ENCODE data around the gene EMILIN2.
"Not testable (repeated sequence)": the region's sequence is repeated elsewhere in the genome, so short reads cannot be mapped to it uniquely, and the experiment has no call there.

Gene EMILIN2

DNA sequence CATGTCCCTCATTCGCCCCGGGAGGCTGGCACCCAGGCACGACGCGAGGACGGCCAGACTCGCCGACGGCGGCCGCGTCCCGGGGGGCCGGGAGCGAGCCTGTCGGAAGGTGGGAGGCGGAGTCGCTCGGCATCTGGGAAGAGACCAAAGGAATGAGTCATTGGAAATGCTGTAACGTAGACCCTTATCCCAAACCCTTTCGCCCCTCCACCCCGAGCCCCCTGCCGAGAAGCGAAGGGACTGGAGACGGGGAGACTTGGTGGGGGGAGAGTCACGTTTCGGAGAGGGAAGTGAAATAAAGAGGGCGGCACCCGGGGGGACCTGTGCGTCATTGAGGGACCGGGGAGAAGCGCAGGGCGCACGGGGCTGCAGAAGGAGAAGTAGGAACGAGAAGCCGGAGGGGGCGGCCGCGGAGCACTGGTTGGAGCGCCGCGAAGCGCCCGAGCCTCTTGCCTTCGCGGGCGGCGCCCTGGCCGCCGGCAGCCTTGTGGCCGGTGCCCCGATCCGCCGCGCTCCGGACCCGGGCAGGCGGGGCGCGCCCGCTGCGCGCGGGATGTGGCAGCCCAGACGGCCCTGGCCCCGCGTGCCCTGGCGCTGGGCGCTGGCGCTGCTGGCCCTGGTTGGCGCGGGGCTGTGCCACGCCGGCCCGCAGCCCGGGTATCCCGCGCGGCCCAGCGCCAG lies at the start of gene EMILIN2:
EMILIN2 (plus strand) TSS at position 371 of the 681 bp plus-strand sequence; CDS start at position 554, 183 bp downstream.
- DNase-seq, result no peak

DNA sequence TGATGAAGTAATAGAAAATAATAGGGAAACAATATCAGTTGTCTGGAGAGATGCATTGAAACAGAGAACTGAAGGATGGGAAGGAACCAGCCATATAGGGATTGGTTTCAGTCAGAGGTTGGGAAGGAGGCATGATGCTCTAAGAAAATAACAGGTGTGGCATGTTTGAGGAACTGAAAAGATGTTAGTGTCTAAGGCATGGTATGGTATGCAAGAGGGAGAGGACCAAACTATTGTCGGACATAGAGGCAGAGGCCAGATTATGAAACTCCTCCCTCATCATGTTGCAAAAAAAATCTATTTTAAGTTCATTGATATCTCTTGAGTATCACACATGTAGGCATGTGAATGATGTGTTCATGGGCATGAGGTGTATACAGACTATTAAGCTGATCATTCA lies 48.9 kb upstream of the EMILIN2 start:
- no peak for DNase-seq

DNA sequence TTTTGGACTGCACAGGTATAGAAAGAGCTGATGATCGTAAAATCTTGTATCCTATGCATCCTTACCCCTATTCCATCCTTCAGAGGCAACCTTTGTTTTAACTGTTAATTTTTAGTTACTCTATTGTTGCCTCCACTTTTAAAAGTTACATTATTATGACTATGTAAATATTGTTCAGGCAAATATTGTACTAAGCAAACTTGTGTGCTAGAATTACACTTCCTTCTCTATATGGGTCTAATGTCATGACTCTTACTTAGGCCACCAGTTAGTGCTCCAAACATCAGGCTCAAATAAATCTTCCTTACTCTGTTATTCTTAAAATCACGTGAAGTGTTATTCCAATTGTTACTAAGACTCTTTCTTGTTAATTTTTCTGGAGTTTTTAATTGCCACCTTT lies 47.4 kb upstream of the EMILIN2 start:
- DNase-seq, result no peak

DNA sequence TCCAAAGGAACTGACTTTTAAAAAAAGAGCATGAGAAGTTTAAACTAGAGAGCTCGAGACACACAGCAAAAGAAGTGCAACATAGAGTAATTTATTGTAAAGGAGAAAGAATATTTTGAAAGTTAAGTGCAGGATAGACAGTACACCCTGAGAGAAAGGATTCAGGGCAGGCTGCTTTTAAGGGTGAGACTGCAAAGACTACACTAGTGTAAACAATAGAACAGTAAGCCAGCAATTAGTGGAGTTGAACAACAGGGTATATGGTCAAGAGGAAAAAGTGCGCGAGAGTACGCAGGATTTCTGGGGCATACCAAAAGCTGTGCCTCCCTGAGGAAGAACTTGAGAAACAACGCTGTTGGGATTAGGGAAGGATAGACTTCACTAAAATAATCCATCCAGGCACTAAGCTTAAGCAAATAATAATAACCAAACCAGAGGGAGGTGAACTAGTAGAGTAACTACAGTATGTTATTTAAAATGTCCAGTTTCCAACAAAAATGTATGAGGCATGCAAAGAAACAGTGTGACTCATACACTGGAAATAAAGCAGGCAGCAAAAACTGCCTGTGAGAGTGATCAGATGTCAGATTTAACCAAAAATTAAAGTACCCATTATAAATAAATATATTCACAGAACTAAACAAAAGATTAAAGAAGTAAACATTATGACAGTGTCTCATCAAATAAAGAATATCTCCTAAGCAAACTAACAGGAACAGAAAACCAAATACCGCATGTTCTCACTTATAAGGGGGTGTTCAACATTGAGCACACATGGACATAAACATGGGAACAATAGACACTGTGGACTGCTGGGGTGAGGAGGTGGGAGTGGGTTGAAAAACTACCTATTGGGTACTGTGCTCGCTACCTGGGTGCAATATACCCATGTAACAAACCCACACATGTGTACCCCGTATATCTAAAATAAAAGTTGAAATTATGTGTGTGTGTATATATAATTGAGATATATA lies 40.5 kb upstream of the EMILIN2 start:
- DNase-seq, result peak; percentile 48

DNA sequence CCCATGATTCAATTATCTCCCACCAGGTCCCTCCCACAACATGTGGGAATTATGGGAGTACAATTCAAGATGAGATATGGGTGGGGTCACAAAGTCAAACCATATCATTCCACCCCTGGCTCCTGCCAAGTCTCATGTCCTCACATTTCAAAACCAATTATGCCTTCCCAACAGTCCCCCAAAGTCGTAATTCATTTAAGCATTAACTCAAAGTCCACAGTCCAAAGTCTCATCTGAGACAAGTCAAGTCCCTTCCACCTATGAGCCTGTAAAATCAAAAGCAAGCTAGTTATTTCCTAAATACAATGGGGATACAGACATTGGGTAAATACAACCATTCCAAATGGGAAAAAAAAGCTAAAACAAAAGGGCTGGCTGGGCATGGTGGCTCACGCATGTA lies 38.2 kb upstream of the EMILIN2 start:
- not testable (repeated sequence) for DNase-seq

DNA sequence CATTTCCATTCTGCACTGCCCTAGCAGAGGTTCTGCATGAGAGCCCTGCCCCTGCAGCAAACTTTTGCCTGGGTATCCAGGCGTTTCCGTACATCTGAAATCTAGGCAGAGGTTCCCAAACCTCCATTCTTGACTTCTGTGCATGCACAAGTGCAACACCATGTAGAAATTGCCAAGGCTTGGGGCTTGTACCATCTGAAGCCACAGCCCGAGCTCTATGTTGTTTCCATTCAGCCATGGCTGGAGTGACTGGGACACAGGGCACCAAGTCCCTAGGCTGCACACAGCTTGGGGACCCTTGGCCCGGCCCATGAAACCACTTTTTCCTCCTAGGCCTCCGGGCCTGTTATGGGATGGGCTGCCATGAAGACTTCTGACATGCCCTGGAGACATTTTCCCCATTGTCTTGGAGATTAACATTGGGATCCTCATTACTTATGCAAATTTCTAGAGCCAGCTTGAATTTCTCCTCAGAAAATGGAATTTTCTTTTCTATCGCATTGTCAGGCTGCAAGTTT lies 37.1 kb upstream of the EMILIN2 start:
- DNase-seq, result not testable (repeated sequence)

DNA sequence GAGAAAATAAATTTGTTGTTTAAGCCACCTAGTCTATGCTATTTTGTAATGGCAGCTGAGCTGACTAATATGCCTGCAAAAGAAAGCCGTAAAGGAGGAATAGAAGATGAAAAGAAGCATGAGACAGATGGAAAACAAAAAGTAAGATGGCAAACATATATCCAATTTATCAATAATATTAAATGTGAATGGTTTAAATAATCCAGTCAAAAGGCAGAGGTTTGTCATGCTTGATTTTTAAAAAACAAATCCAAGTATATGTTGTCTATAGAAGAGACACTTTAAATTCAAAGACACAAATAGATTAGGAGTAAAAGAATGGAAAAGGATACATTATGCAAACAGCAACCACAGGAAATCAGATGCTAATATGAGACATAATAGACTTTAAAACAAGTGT lies 35.4 kb upstream of the EMILIN2 start:
- no peak for DNase-seq

DNA sequence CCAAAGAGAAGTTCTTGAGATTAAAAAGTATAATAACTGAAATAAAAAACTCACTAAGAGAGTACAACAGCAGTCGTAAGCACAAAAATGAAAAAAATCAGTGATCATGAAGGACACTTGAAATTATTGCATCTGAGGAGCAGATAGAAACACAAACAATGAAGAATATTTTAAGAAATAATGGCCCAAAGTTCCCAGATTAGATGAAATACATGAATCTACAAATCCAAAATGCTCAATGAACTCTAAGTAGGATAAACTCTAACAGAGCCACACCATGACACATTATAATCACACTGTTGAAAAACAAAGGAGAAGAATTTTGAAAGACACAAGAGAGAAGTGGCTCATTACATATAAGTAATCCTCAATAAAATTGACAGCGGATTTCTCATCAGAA lies 31.9 kb upstream of the EMILIN2 start:
- DNase-seq, result no peak

DNA sequence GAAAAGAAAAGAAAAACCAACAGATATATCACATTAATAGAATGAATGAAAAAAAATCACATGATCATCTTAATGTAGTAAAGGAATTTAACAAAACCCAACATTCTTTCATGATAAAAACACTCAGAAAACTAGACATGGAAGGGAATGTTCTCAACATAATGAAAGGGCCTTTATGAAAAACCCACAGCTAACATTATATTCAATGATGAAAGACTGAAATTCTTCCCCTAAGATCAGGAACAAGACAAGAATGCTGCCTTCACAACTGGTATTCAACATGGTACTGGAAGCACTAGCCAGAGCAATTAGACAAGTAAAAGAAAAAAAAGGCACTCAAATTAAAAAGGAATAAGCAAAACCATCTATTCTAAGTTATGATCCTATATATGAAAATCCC lies 28.5 kb upstream of the EMILIN2 start:
- no peak for DNase-seq

DNA sequence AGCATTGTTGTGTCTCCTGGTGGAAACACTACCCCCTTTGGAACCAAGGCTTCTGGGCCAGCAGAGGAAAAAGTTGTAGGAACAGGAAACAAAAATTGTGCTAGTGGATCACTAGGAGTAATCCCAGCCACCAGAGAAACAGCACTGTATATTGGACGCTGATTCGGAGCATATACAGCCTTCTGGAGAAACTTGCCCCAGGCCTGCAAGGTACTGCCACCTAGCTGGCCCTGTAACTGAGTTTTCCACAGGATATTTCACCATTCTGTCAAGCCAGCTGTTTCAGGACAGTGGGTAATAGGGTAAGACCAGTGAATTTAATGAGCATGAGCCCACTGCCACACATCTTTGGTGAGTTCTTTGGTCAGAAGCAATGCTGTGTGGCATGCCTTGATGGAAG lies 25.1 kb upstream of the EMILIN2 start:
- DNase-seq, result no peak

DNA sequence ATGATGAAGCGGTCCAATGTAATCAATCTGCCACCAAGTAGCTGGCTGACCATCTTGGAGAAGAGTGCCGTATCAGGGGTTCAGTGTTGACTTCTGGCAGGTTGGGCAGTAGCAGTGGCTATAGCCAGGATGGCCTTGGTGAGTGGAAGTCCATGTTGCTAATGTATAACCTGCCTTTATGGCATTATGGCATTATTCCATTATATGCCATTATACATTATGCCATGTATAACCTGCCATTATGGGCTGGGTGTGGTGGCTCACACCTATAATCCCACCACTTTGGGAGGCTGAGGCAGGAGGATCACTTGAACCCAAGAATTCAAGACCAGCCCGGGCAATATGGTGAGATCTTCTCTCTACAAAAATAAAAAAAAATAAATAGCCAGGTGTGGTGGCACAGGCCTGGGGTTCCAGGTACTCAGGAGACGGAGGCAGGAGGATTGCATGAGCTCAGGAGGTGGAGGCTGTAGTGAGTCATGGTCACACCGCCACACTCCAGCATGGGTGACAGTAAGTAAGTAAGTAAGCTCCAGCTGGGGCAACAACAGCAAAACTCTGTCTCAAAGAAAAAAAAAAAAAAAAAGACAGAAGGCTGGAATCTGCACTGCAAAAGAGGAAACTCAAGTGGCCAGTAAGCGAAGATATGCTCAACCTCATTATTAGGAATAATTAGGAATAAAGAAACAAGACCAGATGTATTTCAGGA lies 24.4 kb upstream of the EMILIN2 start:
- DNase-seq, result no peak

DNA sequence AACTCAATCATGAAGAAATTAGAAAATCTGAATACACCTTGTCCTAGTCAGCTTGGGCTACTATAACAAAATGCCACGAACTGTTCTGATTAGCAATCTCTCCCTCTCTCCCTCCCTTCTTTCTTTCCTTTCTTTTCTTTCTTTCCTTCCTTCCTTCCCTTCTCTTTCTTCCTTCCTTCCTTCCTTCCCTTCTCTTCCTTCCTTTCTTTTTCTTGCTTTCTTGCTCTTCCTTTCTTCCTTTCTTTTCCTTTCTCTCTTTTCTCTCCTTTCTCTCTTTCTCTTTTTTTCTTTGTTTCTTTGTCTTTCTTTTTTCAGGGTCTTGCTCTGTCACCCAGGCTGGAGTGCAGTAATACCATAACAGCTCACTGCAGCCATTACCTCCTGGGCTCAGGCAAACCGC lies 23.6 kb upstream of the EMILIN2 start:
- no peak for DNase-seq

DNA sequence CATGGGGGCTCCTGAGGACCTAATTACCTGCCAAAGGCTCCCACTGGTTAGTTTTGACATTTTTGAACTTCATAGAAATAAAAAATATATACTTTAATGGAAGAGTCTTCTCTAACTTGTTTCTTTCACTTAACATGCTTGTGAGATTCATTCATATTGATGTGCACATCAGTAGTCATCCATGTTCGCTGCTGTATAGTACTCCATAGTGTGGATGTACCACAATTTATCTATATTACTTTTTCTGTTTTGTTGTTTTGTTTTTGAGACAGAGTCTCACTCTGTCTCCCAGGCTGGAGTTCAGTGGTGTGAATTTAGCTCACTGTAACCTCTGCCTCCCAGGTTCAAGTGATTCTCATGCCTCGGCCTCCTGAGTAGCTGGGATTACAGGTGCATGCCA lies 22.8 kb upstream of the EMILIN2 start:
- no peak for DNase-seq

DNA sequence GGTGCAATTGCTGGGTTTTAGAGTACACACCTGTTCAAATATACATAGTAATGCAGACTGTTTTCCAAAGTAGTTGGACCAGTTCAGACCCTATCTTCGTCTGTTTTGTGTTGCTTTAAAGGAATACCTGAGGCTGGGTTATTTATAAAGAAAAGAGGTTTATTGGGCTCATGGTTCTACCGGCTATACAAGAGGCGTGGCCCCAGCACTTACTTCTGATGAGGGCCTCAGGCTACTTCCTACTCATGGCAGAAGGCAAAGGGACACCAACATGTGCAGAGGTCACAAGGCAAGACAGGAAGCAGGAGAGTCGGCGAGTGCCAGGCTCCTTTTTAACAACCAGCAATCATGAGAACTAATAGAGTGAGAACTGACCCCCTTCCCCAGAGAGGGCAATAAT lies 21.9 kb upstream of the EMILIN2 start:
- DNase-seq, result no peak

DNA sequence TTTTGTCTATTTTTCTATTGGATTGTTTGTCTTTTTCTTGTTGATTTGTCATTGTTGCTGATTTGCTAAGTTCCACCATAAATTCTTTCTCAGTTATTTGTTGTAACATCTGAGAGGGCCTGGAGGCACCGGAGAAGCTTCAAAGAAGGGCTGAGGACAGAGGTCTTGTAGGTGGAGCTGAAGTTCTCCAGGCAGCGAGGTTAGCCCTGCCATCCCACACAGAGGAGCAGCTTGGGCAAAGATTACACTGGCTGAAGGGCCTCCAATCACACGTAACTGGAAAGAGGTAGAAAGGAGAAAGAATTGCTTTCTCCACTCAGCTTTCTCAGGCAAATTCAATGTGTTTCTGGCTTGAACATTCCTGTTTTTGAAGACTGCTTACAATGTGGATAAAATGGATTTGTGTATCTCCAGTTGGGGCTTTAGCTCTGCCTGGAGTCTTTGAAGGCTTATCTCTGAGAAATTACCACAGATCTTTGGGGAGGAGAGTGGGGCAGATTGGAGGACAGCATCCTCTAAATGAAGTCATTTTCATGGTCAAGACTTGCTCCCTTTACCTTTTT lies 21.1 kb upstream of the EMILIN2 start:
- no peak for DNase-seq

DNA sequence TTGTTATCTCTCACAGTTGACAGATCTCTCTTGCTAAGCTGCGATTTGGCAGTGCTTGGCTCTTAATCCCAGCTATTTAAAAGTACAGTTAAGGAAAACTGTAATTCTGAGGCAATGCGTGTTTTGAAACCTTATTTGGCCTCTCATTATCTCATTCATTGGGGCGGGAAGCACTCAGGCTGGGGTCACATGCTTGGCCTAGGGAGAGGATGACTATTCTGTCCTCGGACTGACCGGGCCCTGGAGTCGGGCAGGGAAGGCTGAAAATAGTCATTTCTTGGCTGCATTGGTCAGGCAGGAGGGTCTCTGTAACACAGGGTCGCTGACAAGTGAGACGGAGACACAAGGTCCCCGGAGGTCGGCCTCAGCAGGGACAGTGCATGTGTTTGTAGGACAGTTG lies 20.2 kb upstream of the EMILIN2 start:
- DNase-seq, result peak; percentile 37

DNA sequence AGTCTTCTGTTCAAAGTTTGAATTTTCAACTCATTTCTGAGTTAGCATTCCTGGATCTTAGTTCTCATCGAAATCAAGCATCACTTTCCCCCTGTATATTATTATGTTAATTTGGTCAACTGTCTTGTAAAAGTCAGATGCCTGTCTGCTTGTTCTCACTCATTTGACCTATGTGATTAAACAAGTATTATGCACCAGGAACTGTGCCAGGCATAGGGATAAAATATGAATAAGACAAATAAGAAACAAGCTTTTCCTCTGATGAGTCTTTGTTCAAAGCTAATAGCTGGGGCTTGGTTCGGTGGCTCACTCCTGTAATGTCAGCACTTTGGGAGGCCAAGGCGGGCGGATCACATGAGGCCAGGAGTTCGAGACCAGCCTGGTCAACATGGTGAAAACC lies 19.7 kb upstream of the EMILIN2 start:
- peak; percentile 31 for DNase-seq

DNA sequence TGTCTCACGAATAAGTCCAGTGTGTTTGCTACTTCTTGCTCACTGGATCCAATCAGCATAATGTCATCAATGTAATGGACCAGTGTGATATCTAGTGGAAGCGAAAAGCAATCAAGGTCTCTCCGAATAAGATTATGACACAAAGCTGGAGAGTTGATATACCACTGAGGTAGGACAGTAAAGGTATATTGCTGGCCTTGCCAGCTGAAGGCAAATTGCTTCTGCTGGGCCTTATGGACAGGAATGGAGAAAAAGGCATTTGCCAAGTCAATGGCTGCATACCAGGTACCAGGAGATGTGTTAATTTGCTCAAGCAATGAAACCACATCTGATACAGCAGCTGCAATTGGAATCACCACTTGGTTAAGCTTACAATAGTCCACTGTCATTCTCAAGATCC lies 10.7 kb upstream of the EMILIN2 start:
- DNase-seq, result not testable (repeated sequence)

DNA sequence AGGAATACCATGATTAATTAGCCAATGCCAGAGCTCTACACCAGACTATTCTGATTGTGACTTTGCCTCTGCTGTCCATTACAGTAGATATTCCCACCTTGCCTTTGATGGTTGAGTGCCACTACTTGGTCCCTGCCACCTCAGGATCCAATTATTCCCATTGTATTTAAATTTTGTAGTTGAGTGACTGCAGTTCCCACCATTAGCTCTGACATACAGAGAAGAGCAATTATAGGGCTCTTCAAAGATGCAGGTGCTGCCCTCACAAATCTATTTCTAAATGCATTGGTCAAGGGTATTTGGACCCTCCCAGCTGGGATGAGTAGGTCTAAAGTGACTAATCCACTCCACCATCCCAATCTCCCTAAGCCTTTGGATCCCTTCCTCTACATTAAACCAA lies 9.5 kb upstream of the EMILIN2 start:
- not testable (repeated sequence) for DNase-seq

DNA sequence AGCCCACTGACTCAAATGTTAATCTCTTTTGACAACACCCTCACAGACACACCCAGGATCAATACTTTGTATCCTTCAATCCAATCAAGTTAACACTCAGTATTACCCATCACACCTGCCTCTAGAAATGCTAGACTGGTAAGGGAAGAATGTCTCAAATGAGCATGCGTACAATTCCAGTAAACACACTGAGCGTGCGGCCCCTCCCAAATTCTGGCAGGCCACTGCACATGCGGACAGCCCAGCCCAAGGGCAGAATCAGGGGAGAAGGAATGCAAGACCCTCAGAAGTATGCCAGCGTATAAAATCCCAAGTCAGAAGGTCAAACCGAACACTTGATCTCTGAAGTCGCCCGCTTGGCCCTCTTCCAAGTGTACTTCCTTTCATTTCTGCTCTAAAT lies 7.6 kb upstream of the EMILIN2 start:
- DNase-seq, result no peak

DNA sequence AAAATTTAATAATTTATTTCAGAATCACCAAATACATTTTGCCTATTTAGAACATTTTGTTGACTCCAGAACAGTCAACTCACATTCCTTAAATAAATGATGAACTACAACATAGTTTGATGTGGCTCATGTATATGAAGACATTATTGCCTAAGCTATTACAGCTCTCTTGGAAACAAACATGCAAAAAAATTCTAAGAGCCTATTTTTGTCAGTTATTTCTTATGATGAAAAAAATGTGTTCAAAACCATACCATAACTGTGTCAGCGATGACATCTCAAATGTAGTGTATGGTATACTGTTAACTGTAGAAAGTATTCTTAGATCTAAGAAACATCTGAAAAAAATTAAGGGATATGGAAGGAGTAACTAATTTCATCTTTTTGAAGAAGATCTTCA lies 6.3 kb upstream of the EMILIN2 start:
- no peak for DNase-seq

DNA sequence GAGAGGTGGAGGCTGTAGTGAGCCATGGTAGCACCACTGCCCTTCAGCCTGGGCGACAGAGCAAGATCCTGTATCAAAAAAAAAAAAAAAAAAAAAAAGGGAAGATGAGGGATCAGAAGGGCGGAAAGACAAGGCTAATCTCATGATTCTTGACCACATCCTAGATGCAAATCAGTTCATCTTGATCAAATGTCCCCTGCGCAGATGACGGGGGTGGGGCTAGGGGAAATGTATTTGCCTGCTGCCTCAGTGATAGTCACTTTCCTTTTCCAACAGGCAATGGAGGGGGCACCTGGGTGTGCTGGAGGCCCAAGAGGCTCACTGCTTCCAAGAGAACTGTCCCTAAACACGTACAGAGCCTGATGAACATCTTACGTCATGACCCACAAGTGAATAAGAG lies 3.7 kb upstream of the EMILIN2 start:
- DNase-seq, result no peak

DNA sequence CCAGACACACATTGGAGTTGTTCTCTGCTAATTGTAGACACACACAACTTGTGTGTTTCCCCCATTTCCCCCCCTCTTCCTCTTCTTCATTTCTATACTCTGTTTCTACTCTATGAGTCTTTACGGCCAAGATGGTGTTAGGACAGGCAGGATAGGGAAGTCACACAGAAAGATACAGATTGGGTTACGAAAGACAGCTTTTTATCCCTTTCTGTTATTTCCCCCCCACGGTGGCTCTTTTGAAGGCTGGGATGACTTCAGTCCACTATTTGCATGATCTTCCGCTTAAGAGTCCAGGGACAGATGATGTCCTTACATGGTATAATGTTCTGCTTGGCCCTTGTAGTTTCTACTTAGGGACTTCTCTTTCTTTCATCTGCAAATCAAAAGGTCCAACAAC lies 1.6 kb upstream of the EMILIN2 start:
- no peak for DNase-seq

All from HCEC 1CT (cell line).